Activated T-helper 1 cell treated with anti-CD3 and anti-CD28 coated beads, Interleukin-12 subunit alpha, Interleukin-12 subunit beta, Interleukin-2, Interleukin-4 antibody, amounts not matched to agents 30 ng/mL and 10 ng/mL and 1 ng/mL, durations not matched to agents 14 hours and 24 hours and 36 hours (primary cell): Measurements from ENCODE around the gene CD34. TPM values are rescaled to one million over a fixed set of nuclear protein-coding genes. Genes with fewer than 3 reads are reported as not detected.

ENCODE experiments used
- DNase-seq: peaks from one replicate; pipeline ENCODE4 v3.0.0; 2021; ENCODE audit warnings: low spot score
- H3K27ac Mint-ChIP-seq: one replicate; pipeline ENCODE4 v1.8.0; 2021; ENCODE audit warnings: mild to moderate bottlenecking, mixed read lengths
- H3K27me3 Mint-ChIP-seq: one replicate; pipeline ENCODE4 v1.8.0; 2022; ENCODE audit warnings: mild to moderate bottlenecking, moderate library complexity, mixed read lengths; ENCODE audit not compliant: insufficient read depth
- H3K36me3 Mint-ChIP-seq: one replicate; pipeline ENCODE4 v1.8.0; 2021; ENCODE audit warnings: low read depth, mixed read lengths
- H3K4me1 Mint-ChIP-seq: one replicate; pipeline ENCODE4 v1.8.0; 2021; ENCODE audit warnings: low read depth, mixed read lengths
- H3K4me3 Mint-ChIP-seq: one replicate; pipeline ENCODE4 v1.8.0; 2021; ENCODE audit warnings: mild to moderate bottlenecking, moderate library complexity, mixed read lengths
- H3K9me3 Mint-ChIP-seq: one replicate; pipeline ENCODE4 v1.8.0; 2021; ENCODE audit warnings: mixed read lengths
- intact Hi-C: fragments of 100-400 bp; cut with micrococcal nuclease; formaldehyde crosslinking; loops from one replicate; pipeline ENCODE4 v1.15.1; 2024
- total RNA-seq: library from RNA; stranded (reverse); gene quantifications from 2 replicates; pipeline ENCODE4 v1.2.3, GENCODE V29; 2022

The CD34 gene
- total RNA-seq, 1 donor from 2014 or later = not detected

DNA sequence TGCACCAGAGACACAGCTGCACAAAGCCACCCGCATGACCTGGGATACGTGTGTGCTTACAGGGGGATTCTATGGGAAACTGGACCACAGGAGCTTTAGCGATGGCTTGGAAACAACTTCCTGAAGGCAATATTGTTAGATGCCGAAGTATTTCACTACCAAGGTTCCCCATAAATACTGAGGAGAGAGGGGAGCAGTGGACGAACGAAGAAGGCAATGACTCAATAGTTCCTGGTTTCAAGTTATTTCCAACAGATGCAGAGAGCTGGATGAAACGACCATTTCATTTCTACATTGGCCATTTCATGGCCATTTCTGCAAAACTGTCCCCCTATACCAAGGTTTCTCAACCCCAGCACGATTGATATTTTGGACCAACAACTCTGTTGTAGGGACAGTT is 61.3 kb downstream of the CD34 start:
- H3K4me1 Mint-ChIP-seq = peaks cover 64% of the 10 kb centered on the region
- no peaks in the 10 kb centered on the region for H3K9me3 Mint-ChIP-seq
- no peak overlapping the region for H3K4me3 Mint-ChIP-seq
- DNase-seq = no peak
- intact Hi-C loops = loop anchor here (1.0 kb wide), 1 partner anchor 12 kb away; no protein-coding TSS in a partner anchor
- H3K36me3 Mint-ChIP-seq = peaks cover 26% of the 10 kb centered on the region
- H3K27ac Mint-ChIP-seq = no peak overlapping the region
- no peaks in the 10 kb centered on the region for H3K27me3 Mint-ChIP-seq

- no peak for DNase-seq
- H3K4me3 Mint-ChIP-seq = peak overlapping the region; percentile 23
- H3K36me3 Mint-ChIP-seq = peaks cover 30% of the 10 kb centered on the region
- intact Hi-C loops = loop anchor here (1.0 kb wide), 1 partner anchor 12 kb away; no protein-coding TSS in a partner anchor
- no peaks in the 10 kb centered on the region for H3K27me3 Mint-ChIP-seq
- peaks cover 68% of the 10 kb centered on the region for H3K4me1 Mint-ChIP-seq
- no peaks in the 10 kb centered on the region for H3K9me3 Mint-ChIP-seq
- peak overlapping the region; percentile 87 for H3K27ac Mint-ChIP-seq
Measured at GRCh38 chr1:207849016-207849415, 61.9 kb downstream of the CD34 start.

- H3K27me3 Mint-ChIP-seq = no peaks in the 10 kb centered on the region
- no peak for DNase-seq
Measured at GRCh38 chr1:207848234-207848633, 62.7 kb downstream of the CD34 start.

GRCh38 chr1:207847116-207847515 is 63.8 kb downstream of the CD34 start:
- intact Hi-C loops = no loop called here
- H3K9me3 Mint-ChIP-seq = no peaks in the 10 kb centered on the region
- H3K27me3 Mint-ChIP-seq = no peaks in the 10 kb centered on the region
- no peak for DNase-seq
- peaks cover 30% of the 10 kb centered on the region for H3K36me3 Mint-ChIP-seq
- no peak overlapping the region for H3K27ac Mint-ChIP-seq
- peaks cover 65% of the 10 kb centered on the region for H3K4me1 Mint-ChIP-seq
- no peak overlapping the region for H3K4me3 Mint-ChIP-seq

More at GRCh38 chr1:207848234-207848633, 62.7 kb downstream of the CD34 start:
- no peaks in the 10 kb centered on the region for H3K9me3 Mint-ChIP-seq
- intact Hi-C loops = loop anchor here (1.0 kb wide), 4 partner anchors 9 to 22 kb away; no protein-coding TSS in a partner anchor
- peaks cover 36% of the 10 kb centered on the region for H3K36me3 Mint-ChIP-seq
- peak overlapping the region; percentile 64 for H3K4me3 Mint-ChIP-seq
- H3K27ac Mint-ChIP-seq = peak overlapping the region; percentile 90
- peaks cover 68% of the 10 kb centered on the region for H3K4me1 Mint-ChIP-seq

GRCh38 chr1:207845109-207845508 is 65.8 kb downstream of the CD34 start:
- Mint-ChIP-seq H3K4me3 (no peak overlapping the region), H3K9me3 (no peaks in the 10 kb centered on the region), H3K4me1 (peaks cover 53% of the 10 kb centered on the region), H3K27me3 (no peaks in the 10 kb centered on the region), H3K27ac (no peak overlapping the region), H3K36me3 (peaks cover 19% of the 10 kb centered on the region)
- intact Hi-C loops = no loop called here
- DNase-seq = no peak

- intact Hi-C loops = no loop called here
- H3K4me1 Mint-ChIP-seq = peaks cover 55% of the 10 kb centered on the region
- no peaks in the 10 kb centered on the region for H3K27me3 Mint-ChIP-seq
- no peaks in the 10 kb centered on the region for H3K9me3 Mint-ChIP-seq
- no peak for DNase-seq
- H3K4me3 Mint-ChIP-seq = no peak overlapping the region
- no peak overlapping the region for H3K27ac Mint-ChIP-seq
- peaks cover 22% of the 10 kb centered on the region for H3K36me3 Mint-ChIP-seq
Measured at GRCh38 chr1:207844371-207844770, 66.6 kb downstream of the CD34 start.

DNA sequence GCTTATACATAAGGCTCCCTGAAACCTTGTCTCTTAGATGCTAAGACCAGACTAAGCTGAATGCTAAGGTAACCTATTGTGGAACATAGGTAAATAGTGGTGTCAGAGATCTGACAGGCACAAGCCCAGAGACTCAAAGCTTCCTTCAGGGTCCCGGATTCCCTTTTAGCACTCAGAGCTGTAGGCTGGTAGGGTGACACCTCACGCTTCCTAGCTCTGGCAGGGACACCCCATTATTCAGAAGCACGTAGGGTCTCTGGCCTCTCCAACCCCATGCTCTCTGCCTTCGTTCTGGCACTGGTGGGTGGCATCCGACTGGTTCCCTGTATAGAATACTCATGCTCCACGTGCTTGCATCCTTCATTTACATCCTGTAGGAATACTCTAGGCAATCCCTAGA is 68.4 kb downstream of the CD34 start:
- H3K27ac Mint-ChIP-seq = no peak overlapping the region
- no peaks in the 10 kb centered on the region for H3K9me3 Mint-ChIP-seq
- peaks cover 56% of the 10 kb centered on the region for H3K4me1 Mint-ChIP-seq
- H3K36me3 Mint-ChIP-seq = peaks cover 26% of the 10 kb centered on the region
- no peak overlapping the region for H3K4me3 Mint-ChIP-seq
- no peaks in the 10 kb centered on the region for H3K27me3 Mint-ChIP-seq
- intact Hi-C loops = no loop called here
- no peak for DNase-seq

DNA sequence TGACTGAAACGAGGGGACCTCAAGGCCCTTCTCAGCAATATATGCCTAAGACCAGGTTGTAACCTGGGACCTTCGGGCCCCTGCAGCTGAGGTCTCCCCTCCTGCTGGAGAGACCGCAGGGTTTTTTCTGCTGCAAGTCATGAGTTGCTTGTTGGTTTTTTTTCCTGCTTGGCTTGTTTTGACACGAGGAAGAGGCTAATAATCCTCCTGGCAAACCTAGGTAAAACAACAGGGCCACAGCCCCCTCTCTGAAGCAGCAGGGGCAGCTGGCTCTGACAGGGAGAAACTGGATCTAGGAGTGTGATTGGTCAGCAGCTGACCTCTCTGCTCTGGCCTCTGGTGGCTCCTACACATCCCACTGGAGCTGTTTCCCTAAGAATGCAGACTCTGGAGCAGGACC is 69.0 kb downstream of the CD34 start:
- Mint-ChIP-seq H3K36me3 (peaks cover 32% of the 10 kb centered on the region), H3K4me3 (no peak overlapping the region), H3K27ac (no peak overlapping the region), H3K4me1 (peaks cover 62% of the 10 kb centered on the region), H3K9me3 (no peaks in the 10 kb centered on the region), H3K27me3 (no peaks in the 10 kb centered on the region)
- intact Hi-C loops = no loop called here
- DNase-seq = no peak

DNA sequence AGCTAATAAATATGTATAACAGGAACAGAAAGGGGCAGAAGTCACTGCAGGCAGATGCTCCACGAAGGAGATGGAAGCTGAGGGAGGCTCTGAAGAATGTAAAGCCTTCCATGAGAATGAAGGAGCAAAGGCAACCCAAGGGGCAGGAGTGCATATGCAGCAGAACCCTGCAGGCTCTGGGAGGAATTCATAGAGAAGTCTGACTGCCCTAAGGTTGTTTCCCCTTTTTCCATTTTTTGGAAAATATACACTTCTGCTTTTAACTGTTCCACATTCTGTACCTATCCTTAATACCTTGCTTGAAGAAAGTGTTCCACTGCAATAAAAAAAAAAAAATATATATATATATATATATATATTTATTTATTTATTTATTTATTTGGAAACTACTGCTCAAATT is 69.6 kb downstream of the CD34 start:
- H3K27me3 Mint-ChIP-seq = no peaks in the 10 kb centered on the region
- no peak overlapping the region for H3K27ac Mint-ChIP-seq
- intact Hi-C loops = no loop called here
- H3K36me3 Mint-ChIP-seq = peaks cover 36% of the 10 kb centered on the region
- no peak overlapping the region for H3K4me3 Mint-ChIP-seq
- H3K9me3 Mint-ChIP-seq = no peaks in the 10 kb centered on the region
- peaks cover 68% of the 10 kb centered on the region for H3K4me1 Mint-ChIP-seq
- no peak for DNase-seq

DNA sequence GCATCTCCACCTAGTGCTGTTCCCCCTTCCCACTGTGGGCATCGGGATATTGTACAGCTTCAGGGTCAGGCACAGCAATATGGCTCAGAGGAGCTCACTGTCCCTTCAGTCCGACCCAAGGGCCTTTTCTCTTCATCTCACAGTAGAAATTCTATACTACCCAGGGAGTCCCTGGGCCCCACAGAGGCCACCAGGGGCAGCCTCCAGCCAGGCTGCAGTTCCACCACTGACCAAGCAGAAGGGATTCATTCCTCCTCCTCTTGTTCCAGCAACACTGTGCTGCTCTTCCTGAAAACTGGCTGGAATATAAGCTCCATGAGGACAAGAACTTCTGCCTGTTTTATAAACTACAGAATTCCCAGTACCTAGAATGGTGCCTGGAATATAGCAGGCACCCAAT is 70.5 kb downstream of the CD34 start:
- Mint-ChIP-seq H3K4me3 (no peak overlapping the region), H3K9me3 (no peaks in the 10 kb centered on the region), H3K27me3 (no peaks in the 10 kb centered on the region), H3K4me1 (peaks cover 77% of the 10 kb centered on the region), H3K36me3 (peaks cover 37% of the 10 kb centered on the region), H3K27ac (no peak overlapping the region)
- intact Hi-C loops = no loop called here
- no peak for DNase-seq

DNA sequence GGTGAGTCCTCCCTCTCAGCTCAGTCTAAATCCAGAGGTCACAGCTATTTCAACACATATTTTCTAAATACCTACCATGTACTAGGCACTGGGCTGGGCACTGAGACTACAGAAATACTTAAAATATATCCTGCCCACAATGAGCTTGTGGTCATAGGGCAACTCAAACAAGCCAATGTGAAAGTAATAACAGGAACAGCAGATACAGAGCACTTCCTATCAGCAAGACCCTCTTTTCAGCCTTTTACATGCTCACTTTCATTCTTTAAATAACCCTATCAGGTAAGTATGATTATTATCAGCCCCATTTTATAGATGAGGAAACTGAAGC is 71.9 kb downstream of the CD34 start:
- Mint-ChIP-seq H3K4me1 (peaks cover 81% of the 10 kb centered on the region), H3K36me3 (peaks cover 36% of the 10 kb centered on the region), H3K27ac (peak overlapping the region; percentile 49), H3K4me3 (no peak overlapping the region), H3K9me3 (no peaks in the 10 kb centered on the region), H3K27me3 (no peaks in the 10 kb centered on the region)
- intact Hi-C loops = loop anchor here (1.0 kb wide), 1 partner anchor 9 kb away; no protein-coding TSS in a partner anchor
- no peak for DNase-seq

DNA sequence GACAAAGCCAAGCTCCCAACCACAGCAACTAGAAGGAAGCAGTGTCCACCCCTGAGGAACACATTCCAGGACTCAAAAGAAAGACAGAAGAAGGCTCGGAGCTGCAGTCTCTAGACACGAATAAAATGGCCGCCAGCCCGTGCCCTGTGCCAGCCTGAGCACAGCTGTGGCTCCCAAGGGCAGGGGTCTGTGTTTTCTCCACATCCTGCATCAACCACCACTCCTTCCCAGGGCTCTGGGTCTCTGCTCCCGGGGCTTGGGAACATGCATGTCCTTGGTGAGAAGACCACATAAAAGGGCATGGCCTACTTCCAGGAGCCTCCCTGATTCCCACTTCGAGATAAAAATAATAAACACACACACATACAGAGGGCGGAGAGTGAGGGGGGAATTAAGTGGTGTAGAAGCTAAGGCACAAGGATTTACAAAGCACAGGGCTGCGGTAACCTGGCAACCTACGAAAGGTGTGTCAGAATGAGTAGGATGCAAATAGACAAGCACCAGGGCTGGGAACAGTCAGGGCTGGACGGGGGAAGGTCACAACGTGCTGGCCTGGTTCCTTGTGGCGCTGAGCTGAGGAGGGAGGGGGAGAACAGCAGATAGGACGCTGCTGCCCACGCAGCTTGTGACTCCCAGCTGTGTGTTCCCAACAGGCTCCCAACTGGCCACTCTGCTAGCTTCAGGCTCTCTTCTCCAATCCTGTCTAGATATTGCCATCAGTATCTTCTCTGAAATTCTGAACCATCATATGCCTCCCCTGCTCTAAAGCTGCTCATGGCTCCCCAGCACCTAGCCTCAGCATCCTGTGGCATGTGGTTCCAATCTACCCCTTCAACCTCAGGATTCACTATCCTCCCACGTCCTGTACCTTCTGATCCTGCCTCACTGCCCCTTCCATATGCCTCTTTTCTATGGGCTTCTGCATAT is 72.5 kb downstream of the CD34 start:
- Mint-ChIP-seq H3K4me1 (peaks cover 81% of the 10 kb centered on the region), H3K27ac (peak overlapping the region; percentile 49), H3K27me3 (no peaks in the 10 kb centered on the region), H3K4me3 (no peak overlapping the region), H3K36me3 (peaks cover 30% of the 10 kb centered on the region), H3K9me3 (no peaks in the 10 kb centered on the region)
- DNase-seq = no peak
- intact Hi-C loops = loop anchor here (1.0 kb wide), 1 partner anchor 10 kb away; no protein-coding TSS in a partner anchor

DNA sequence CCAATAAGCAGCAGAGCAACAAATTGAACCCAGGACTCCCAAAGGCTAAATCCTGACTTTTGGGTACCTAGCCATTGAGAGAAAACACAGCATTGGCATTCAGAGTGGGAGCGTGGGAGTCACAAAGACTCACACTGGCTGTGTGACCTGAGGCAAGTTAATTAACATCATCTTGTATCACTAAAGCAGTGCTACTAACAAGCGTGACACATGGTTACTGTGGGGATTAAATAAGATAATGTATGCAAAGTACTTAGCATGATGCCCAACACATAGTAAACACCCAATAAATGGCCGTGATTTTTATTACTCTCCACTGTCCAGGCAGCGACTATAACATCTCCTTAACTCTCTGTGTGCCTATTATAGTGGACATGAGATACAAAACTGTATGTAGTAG is 73.3 kb downstream of the CD34 start:
- intact Hi-C loops = no loop called here
- H3K36me3 Mint-ChIP-seq = peaks cover 30% of the 10 kb centered on the region
- H3K4me1 Mint-ChIP-seq = peaks cover 81% of the 10 kb centered on the region
- H3K9me3 Mint-ChIP-seq = no peaks in the 10 kb centered on the region
- H3K27me3 Mint-ChIP-seq = no peaks in the 10 kb centered on the region
- H3K27ac Mint-ChIP-seq = peak overlapping the region; percentile 2
- no peak overlapping the region for H3K4me3 Mint-ChIP-seq
- no peak for DNase-seq
